GOT3 (cell line): Measurements from ENCODE around the gene MLXIP.
"Not testable (repeated sequence)": the region's sequence is repeated elsewhere in the genome, so short reads cannot be mapped to it uniquely, and the experiment has no call there.

Experiments used
- DNase-seq: peaks from one replicate; lab custom pipeline; 2025; ENCODE audit warnings: mixed read lengths; lab: John Stamatoyannopoulos, UW

MLXIP gene

DNA sequence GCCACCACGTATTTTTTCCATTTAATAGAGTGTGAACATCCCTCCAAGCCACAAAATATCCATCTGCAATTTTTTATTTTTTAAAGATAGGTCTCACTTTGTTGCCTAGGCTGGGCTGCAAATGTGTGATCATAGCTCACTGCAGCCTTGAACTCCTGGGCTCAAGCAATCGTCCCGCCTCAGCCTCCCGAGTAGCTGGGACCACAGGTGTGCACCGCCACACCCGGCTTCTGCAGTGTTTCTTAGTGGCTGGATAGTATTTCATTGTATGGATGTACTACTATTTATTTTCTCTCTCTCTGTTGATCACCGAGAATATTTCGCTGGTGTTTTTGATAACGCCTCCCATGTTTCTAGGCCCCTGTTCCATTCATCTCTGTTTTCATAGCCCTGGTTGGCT, 17.5 kb downstream of the MLXIP start:
- no peak for DNase-seq

DNA sequence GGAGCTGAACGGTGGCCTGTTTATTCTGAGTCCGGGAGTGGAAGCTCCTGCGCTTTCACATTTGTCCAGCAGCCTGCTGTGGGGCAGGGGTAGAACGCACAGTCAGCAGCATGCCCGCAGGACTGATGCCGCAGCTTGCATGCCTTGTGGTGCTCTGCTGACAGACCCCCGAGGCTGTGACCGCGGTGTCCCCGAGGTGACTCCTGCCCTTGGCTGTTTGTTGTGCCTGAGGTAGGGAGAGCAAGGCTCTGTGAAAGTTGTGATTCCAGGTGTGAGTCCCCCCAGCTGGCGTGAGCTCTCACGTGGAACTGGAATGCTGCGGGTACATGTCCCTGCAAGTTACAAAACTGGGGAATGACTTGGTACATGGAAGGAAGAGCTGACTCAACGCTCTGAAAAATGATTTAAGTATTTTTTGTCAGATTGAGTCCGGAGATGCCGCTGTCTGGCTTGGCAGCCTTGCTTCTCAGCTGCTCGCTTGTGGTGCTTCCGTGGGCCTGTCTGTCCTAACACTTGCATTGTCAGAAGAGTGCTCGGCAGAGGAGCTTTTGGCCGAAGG, 18.1 kb downstream of the MLXIP start:
- no peak for DNase-seq

DNA sequence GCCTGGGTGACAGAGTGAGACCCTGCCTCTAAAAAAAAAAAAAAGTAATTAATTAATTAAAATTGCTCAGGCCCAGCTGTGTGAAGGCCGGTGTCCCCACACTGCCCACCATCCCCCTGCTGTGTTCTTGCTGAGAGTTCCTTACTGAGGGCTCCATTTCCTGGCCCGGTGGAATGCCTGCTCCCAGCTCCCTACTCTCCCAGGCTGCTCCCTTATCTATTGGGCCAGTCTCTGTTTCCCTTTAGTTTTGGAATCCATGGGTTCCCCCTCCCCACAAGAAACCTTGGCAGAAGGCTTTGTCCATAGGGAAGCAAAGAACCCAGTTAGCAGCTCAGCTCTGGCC, 19.0 kb downstream of the MLXIP start:
- DNase-seq = no peak

DNA sequence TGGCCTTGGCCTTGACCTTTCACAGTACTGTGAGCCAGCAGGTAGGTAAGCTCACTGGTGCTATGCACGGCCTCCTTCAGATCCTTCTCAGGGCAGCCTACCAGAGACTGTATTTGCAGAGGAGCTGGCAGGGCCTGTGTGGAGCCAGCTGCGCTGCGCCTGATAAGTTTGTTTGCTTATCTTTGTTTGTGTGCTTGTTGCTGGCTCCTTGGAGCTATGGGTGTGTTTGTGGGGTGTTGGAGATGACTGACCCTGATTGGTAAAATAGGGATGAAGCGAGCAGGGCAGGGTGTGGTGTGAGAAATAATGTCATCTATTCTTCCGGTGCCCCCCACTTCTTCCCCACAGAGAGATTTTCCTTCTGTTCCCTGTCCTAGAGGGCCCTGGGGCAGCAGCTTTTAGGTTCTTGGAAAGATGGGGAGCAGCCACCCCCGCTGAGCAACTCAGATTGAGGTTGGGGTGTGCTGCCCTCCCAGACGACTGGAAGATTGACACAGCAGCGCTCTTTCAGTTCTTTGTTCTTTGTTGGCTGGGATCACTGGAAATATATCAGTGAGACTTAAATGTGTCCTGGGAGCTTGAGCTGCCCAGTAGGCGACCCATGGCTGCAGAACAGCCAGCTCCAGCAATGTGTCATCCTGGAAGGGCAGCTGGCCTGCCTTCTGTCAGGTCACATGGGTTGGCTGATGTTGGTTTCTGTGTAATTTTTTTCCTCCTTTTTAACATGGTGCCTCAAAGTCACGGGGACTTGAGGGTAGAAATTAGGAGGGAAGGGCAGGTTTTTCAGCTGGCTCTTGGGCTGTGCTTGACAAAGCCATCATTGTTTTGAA, 19.6 kb downstream of the MLXIP start:
- no peak for DNase-seq

DNA sequence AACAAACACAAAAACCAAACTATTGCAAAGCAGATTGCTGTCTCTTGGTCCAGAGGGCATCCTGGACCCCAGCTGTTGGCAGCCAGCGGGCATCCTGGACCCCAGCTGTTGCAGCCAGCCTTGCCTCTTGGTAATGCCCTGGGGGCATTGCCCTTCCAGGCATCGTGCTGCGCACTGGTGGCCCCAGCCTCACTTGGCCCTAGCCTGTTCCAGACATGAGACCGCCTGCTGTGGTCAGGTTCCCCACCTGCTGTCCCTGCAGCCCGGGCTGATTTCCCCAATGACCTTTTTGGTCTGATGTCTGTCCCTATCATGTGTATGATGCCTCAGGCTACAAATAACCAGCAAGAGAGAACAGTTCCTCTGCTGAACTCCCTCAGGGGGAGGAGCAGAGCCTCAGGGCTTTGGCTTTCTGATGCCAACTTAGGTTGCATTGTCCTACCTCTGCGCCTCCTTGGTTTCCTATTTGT, 20.8 kb downstream of the MLXIP start:
- no peak for DNase-seq

DNA sequence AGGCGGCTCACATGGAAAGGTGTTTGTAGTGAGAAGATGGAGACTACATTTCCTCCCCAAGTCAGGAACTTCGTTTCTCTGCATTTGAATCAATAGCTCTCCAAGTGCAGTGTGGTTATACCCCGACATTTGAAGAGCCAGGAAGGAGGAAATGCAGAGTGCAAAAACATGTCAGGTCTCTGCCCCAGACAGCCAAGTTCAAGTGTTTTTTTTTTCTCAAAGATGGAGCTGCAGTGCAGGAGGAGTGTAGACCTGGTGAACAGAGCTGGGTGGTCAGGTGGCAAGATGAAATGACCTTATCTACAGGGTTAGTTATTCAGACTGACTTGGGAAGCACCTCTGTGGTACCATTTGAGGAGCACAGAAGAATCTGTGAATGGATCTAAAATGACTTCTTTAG, 21.3 kb downstream of the MLXIP start:
- DNase-seq = no peak

DNA sequence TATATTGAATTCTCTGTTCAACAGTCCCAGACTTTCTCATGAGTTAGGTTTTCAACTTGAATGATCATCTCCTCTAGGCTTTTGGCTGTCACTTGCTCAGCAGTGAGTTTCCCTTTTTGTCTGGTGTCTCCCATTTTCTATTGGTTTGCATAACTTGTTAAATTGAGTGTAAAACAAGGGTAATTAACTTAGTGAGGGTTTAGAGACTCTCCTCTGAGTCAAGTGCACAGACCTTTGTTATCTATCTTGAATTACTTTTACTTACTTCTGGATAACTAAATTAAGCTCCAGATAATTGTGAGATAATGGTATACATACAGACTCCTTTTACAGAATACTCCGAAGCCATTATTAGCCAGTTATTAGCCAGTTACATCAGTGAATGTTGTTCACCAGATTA, 22.0 kb downstream of the MLXIP start:
- no peak for DNase-seq

DNA sequence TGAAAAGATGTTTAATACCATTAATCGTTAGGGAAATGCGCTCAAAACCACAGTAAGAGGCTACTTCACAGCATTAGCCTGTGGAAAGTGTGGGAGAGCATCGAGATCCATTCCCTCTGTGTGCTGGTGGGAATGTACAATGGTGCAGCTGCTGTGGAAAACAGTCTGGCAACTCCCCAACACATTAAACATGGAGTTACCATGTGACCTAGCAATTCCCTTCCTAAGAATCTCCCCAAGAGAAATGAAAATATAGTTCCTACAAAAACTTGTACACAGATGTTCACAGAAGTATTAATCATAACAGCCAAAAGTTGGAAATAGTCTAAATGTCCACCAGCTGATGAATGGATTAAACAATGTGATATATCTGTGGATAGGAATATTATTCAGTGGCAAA, 23.8 kb downstream of the MLXIP start:
- no peak for DNase-seq

DNA sequence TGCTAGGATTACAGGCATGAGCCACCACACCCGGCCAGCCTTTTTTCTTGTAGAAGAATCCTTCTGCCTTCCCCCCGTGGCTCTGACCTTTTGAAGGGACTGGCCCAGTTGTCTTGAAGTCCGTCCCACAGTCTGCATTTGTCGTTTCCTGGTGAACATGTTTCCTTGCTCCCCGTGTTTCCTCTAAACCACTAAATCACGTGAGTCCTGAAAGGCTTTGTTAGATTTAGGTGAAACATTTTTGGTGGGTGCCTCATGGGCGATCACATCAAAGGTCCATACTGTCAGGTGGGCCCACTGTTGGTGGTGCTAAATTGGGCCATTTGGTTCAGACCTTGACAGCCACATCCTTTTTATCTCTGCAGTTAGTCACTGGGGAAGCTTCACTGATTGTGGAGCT, 26.3 kb downstream of the MLXIP start:
- DNase-seq = no peak

DNA sequence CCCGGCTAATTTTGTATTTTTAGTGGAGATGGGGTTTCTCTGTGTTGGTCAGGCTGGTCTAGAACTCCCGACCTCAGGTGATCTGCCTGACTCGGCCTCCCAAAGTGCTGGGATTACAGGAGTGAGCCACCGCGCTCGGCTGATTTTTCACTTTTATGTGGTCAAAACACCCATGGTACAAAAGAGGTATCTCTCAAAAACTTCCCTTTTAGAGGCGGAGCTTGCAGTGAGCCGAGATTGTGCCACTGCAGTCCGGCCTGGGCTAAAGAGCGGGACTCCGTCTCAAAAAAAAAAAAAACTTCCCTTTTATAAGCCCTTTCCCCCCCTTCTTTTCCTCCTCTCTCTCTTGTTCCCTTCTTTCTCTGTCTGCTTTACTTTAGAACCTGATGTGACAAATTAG, 26.9 kb downstream of the MLXIP start:
- DNase-seq = not testable (repeated sequence)

DNA sequence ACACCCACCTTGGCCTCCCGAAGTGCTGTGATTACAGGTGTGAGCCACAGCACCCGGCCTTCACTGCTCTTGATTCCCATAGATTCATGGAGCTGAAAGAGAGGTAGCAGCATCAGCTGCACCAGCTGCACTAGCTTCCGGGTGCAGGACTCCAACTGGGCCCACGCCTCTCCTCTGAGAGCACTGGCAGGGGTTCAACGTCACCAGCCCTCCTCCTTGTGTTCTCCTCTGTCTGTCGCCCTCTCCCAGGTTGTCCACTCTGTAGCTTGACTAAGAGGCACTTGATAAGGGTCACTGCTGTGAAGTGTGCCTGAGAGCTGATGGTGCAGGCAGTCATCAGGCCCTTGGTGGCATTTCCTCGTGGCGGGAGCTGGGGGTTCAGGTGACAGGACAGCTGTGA, 28.3 kb downstream of the MLXIP start:
- no peak for DNase-seq

DNA sequence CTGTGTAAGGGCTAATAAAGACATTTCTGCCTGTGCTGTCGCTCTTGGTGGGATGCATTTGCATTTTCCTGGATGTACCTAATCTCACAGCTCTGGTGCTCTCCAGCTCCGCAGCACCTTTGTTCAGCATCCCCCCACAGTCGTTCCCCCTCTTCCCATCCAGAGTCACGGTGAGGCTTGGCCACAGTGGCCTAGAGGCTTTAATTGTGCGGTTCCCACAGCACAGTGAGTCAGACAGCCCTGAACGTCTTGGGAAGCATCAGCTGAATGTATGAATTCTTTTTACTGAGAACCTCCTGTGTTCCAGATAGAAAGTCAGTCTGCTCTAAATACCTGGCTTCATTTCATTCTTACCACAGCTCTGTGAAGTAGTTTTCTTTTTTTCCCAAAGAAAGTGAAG, 28.7 kb downstream of the MLXIP start:
- no peak for DNase-seq

DNA sequence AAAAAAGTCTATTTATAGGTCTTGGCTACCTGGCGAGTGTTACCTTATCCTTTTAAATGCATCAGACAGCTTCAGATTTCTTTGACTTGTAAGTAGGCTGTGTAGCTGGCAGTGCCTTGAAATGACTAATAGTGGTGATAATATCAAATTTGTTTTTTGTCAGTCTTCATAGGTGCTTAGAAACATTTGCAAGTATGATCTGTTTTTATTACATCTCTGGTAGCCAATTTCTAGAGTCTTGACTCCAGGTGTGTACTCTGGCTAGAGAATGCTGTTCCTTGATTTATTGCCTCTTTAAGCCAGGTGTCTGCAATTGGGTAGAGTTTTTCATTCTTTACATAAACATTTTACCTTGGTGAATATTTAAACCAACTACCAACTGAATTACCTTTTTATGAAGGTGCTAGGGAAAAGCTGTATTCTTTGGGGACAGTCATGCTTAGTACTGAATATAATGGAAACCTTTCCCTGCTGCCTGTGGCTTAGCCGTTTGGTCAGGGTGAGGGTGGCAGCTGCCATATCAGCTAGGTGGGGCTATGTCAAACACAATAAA, 32.6 kb downstream of the MLXIP start:
- no peak for DNase-seq

DNA sequence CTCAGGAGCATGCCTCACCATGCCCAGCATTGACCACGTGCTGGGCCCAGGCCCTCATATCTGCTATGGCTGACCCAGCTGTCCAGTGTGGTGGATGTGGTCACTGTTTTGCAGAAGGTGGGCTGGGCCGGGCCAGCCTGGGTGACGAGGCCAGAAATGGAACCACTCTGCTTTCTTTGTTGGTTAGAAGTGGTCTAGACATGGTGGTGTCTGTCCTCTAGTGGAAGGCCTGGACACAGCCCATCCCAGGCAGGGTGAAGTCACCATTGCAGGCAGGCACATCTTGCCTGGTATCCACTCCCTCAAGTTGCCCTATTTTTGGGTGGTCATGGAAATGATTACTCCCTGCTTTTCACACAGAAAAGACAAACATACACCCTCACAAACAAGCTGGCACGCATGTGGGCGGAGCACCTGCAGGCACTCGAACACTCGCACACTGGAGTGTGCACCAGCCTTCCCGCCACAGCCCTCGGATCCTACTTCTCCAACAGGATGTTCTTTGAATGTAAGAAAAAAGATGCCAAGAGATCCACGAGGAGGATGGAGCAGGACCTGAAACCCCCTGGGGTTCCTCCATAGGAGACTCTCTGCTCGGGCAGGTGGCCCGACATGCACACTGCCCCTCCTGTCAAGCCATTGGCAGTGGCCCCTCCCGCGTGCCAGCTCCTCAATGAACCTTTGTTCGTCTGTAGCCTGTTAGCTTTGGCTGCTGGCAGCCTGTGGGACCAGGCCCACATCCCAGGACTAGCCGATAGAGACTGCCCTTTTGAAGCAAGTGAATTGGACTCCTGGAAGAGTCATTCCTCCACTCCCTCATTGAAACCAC, 38.4 kb downstream of the MLXIP start:
- no peak for DNase-seq

DNA sequence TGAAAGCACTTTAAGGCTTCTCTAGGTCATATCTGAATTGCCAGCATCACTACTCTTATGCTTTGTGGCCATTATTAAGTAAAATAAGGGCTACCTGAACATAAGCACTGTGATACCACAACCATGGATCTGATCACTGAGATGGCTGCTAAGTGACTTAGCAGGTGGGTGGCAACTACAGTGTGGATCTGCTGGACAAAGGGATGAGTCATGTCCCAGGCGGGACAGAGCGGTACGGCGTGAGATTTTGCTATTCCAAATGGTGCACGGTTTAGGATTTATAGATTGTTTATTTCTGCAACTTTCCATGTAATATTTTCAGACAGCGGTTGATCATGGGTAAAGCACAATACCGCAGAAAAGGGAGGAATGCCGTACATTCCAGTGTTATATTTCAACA, 39.4 kb downstream of the MLXIP start:
- DNase-seq = no peak

DNA sequence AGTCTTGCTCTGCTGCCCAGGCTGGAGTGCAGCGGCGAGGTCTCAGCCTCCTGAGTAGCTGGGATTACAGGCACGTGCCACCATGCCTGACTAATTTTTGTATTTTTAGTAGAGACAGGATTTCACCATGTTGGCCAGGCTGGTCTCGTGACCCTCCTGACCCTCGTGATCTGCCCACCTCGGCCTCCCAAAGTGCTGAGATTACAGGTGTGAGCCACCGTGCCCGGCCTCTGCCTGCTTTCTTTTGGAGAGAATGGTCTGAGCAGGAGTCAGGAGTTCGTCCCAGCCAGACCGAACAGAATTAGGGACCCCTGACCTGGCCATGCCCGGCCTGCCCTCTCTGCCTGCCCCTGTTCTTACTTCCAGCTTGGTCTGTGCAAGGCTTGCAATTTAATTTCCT, 42.8 kb downstream of the MLXIP start:
- DNase-seq = not testable (repeated sequence)

DNA sequence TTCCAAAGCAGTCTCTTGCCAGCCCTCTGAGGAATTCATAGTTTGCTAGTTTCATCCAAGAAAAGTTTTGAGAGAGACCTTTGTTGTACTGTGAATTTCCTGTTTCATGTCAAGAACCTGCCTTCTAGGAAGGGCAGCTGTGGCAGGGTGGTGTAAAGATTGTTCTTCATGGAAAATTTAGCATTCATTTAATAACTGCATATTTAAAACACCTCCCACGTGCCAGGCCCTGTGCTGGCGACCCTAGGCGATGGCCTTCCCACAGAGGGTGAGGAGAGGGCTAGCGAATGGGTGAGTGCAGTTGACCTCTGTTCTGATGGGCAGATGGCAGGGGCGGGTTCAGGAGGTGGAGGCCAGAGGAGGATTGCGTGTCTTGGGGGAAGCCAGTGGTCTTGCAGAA, 43.2 kb downstream of the MLXIP start:
- no peak for DNase-seq

DNA sequence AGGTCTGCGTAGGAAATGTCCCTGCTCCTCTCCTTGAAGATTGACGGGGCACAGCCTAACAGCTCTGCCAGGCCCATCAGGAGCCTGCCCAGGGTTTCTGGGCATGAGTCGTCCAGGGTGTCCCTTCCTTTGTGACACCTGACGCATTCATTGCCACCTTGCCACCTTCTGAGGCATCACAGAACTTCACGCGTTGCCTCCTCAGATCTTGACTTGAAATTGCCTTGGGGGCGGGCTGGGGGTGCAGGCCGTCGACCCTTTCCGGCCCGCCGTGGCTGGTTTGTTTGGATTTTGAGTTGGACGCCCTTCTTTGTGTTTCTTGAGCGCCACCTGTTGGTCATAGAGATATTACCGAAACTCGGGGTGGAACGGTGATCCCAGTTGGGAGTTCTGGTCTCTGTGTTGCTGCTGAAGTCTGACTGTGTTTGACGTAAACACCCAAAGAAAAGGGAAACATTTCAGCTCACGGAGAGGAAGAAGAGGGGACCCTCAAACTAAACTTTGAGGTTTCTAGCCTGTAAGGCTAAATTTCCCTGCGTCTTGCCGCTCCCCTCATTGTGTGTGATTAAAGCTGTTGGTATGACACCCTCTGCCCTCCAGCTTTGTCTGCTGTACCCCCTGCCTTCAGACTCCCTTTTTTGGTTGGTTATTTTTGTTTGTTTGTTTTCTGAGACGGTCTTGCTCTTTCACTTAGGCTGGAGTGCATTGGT, 44.6 kb downstream of the MLXIP start:
- no peak for DNase-seq

DNA sequence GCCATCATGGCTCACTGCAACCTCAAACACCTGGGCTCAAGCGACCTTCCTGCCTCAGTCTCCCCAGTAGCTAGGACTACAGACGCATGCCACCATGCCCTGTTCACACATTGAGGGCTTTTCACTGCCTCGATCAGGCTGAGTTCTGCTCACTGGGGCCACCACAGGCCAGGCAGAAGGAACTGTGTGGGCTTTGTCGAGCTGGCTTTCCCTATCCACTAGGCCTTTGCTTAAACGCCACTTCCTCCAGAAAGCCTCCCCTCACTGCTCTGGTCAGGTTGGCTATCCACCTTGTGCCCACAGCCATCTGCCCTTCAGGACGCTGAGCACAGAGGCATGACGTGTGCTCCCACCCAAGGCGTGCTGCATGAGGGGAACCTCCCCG, 45.2 kb downstream of the MLXIP start:
- no peak for DNase-seq

DNA sequence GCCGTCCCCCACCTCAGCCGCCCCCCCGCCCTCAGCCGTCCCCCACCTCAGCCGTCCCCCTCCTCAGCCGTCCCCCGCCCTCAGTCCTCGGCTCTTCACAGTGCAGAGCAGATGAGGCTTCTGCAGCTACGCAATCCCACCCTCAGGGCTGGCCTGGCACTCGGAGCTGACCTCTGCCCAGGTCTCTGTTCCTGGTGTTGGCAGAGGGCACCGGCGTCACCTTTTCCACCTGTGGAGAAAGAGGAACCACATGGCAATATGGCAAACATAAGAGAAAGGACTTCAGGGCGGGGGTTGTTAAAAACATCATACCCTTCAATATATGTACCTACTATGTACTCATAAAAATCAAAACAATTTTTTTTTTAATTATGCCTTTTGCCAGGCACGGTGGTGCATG, 45.8 kb downstream of the MLXIP start:
- no peak for DNase-seq

DNA sequence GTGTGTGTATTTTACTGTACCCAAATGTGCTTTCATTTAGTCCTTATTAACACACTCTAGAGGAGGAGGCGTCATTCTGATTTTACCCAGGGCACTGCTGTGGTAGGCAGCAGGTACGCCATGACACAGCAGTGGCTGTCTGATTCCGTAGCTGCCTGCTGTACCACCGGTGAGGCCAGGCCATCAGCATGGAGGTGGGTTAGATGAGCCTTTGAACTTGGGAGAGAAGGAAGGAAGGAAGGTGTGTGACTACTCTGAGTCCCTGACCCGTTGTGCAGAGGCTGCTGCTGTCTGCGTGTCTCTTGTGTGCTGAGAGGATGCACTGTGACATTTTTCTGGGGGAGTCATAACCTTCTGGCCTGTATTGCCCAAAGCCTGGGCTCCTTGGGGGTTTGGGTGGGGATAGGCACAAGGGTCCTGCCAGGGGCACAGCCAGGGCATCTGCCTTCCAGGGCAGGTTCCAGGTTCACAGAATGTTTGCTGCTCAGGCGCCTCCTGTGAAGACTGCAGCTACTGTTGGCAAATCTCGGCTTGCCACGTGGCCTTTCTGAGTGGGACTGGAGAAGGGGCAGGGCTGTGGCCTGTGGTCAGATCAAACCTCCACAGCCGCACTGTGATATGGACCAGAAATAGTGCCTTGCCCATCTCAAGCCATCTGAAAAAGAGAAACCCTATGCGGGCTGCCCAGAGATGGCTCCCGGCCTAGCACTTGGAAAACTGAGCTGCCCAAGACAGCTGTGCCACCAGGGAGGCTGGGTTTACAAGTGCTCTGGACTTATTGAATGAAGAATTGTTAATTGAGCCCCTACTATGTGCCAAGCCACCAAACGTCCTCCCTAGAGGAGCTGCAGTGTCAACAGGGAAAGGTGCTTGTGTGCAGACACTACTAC, 47.1 kb downstream of the MLXIP start:
- DNase-seq = no peak
